Mesendoderm (in vitro differentiated cells): ENCODE data around the gene SERPING1.

Source experiments
- DNase-seq: peaks from one replicate; pipeline ENCODE4 v3.0.0; 2013
- H2AK5ac ChIP-seq: 2 replicates; pipeline ENCODE4 v1.6.1; 2013; ENCODE audit warnings: low read length, inconsistent platforms
- H2BK120ac ChIP-seq: 2 replicates; pipeline ENCODE4 v1.6.1; 2013; ENCODE audit warnings: low read depth, mild to moderate bottlenecking, low read length, moderate library complexity, mixed read lengths
- H2BK15ac ChIP-seq: replicated peaks from 2 replicates; pipeline ENCODE4 v1.6.1; 2013; ENCODE audit warnings: low read depth, mild to moderate bottlenecking, moderate library complexity
- H2BK5ac ChIP-seq: 2 replicates; pipeline ENCODE4 v1.6.1; 2013; ENCODE audit warnings: low read length, inconsistent platforms
- H3K18ac ChIP-seq: 2 replicates; pipeline ENCODE4 v1.6.1; 2013; ENCODE audit warnings: mild to moderate bottlenecking, low read length, mixed read lengths
- H3K23ac ChIP-seq: one replicate; pipeline ENCODE4 v1.6.1; 2013; ENCODE audit warnings: low read length
- H3K27ac ChIP-seq: 2 replicates; pipeline ENCODE4 v1.5.1; 2013; ENCODE audit warnings: low read depth, mild to moderate bottlenecking, inconsistent platforms, low read length, moderate library complexity
- H3K27me3 ChIP-seq: 2 replicates; pipeline ENCODE4 v1.6.1; 2013; ENCODE audit warnings: low read length, control low read depth, mild to moderate bottlenecking, inconsistent platforms; ENCODE audit not compliant: insufficient read depth, poor library complexity
- H3K36me3 ChIP-seq: 2 replicates; pipeline ENCODE4 v1.6.1; 2013; ENCODE audit warnings: low read length, inconsistent platforms; ENCODE audit not compliant: control insufficient read depth, insufficient read depth
- H3K4ac ChIP-seq: one replicate; pipeline ENCODE4 v1.6.1; 2013; ENCODE audit warnings: low read depth, mild to moderate bottlenecking, low read length, moderate library complexity
- H3K4me1 ChIP-seq: 2 replicates; pipeline ENCODE4 v1.6.1; 2013; ENCODE audit warnings: low read depth, low read length, inconsistent platforms; ENCODE audit not compliant: control insufficient read depth
- H3K4me2 ChIP-seq: 2 replicates; pipeline ENCODE4 v1.6.1; 2013; ENCODE audit warnings: low read length
- H3K4me3 ChIP-seq: 2 replicates; pipeline ENCODE4 v1.5.1; 2013; ENCODE audit warnings: mild to moderate bottlenecking, low read length
- H3K56ac ChIP-seq: one replicate; pipeline ENCODE4 v1.6.1; 2013; ENCODE audit warnings: low read length
- H3K79me1 ChIP-seq: 2 replicates; pipeline ENCODE4 v1.6.1; 2013; ENCODE audit warnings: low read length, inconsistent platforms
- H3K79me2 ChIP-seq: 2 replicates; pipeline ENCODE4 v1.6.1; 2013; ENCODE audit warnings: mild to moderate bottlenecking, low read length; ENCODE audit not compliant: control insufficient read depth, insufficient read depth
- H3K9ac ChIP-seq: 2 replicates; pipeline ENCODE4 v1.6.1; 2013; ENCODE audit warnings: low read length, inconsistent platforms
- H4K5ac ChIP-seq: one replicate; pipeline ENCODE4 v1.6.1; 2013; ENCODE audit warnings: low read length
- H4K8ac ChIP-seq: one replicate; pipeline ENCODE4 v1.6.1; 2013; ENCODE audit warnings: low read depth, mild to moderate bottlenecking, control low read depth, low read length, moderate library complexity
- WGBS: extraction: QIAGEN DNeasy Blood & Tissue Kit; methylation state at CpG from one replicate; pipeline ENCODE4 v1.1.7; 2013; ENCODE audit warnings: low lambda C conversion rate, missing lambda C conversion rate; ENCODE audit not compliant: insufficient coverage; ENCODE audit errors: extremely low coverage; 5-methylcytosine and 5-hydroxymethylcytosine counted together

The SERPING1 gene

GRCh38 chr11:57635246-57635645, 37.8 kb downstream of the SERPING1 start:
- Histone ChIP-seq H3K4me3 (no peak overlapping the region), H3K56ac (no peak overlapping the region), H3K4ac (no peak overlapping the region), H3K9ac (no peak overlapping the region), H3K4me2 (no peak overlapping the region), H3K27me3 (no peaks in the 10 kb centered on the region), H3K27ac (no peak overlapping the region), H2AK5ac (no peak overlapping the region), H2BK15ac (no peak overlapping the region), H3K79me2 (peaks cover 15% of the 10 kb centered on the region), H3K23ac (no peak overlapping the region), H4K8ac (no peak overlapping the region), H3K18ac (no peak overlapping the region), H3K36me3 (no peaks in the 10 kb centered on the region), H4K5ac (no peak overlapping the region), H3K79me1 (peaks cover 3% of the 10 kb centered on the region), H2BK5ac (no peak overlapping the region), H2BK120ac (no peak overlapping the region), H3K4me1 (peaks cover 5% of the 10 kb centered on the region)
- no CpG with 5 or more reads among the region's 8 CpGs for WGBS
- DNase-seq, result no peak

- H3K36me3 ChIP-seq, result peaks cover 2% of the 10 kb centered on the region
- peak overlapping the region; percentile 59 for H3K4me2 ChIP-seq
- peak overlapping the region; percentile 85 for H3K56ac ChIP-seq
- H4K5ac ChIP-seq, result peak overlapping the region; percentile 64
- H2BK120ac ChIP-seq, result no peak overlapping the region
- H3K23ac ChIP-seq, result peak overlapping the region; percentile 85
- peaks cover 33% of the 10 kb centered on the region for H3K79me2 ChIP-seq
- H4K8ac ChIP-seq, result peak overlapping the region; percentile 65
- H3K9ac ChIP-seq, result peak overlapping the region; percentile 78
- H3K79me1 ChIP-seq, result peaks cover 14% of the 10 kb centered on the region
- H3K4me3 ChIP-seq, result no peak overlapping the region
- no peak overlapping the region for H2BK15ac ChIP-seq
- H3K4me1 ChIP-seq, result peaks cover 17% of the 10 kb centered on the region
- no CpG with 5 or more reads among the region's 18 CpGs for WGBS
- H3K4ac ChIP-seq, result peak overlapping the region; percentile 85
- peak overlapping the region; percentile 72 for H3K27ac ChIP-seq
- peak overlapping the region; percentile 70 for H2BK5ac ChIP-seq
- peak; percentile 95 for DNase-seq
- peak overlapping the region; percentile 52 for H2AK5ac ChIP-seq
- peak overlapping the region; percentile 86 for H3K18ac ChIP-seq
- no peaks in the 10 kb centered on the region for H3K27me3 ChIP-seq
Measured at GRCh38 chr11:57637626-57638004, 40.1 kb downstream of the SERPING1 start.

- Histone ChIP-seq H3K27ac (peak overlapping the region; percentile 94), H2BK120ac (peak overlapping the region; percentile 93), H3K9ac (peak overlapping the region; percentile 87), H3K27me3 (no peaks in the 10 kb centered on the region), H3K79me2 (peaks cover 34% of the 10 kb centered on the region), H2BK15ac (no peak overlapping the region), H3K79me1 (peaks cover 15% of the 10 kb centered on the region), H3K23ac (peak overlapping the region; percentile 85), H3K4me3 (peak overlapping the region; percentile 68), H3K4me1 (peaks cover 18% of the 10 kb centered on the region), H3K4me2 (peak overlapping the region; percentile 59), H4K8ac (peak overlapping the region; percentile 65), H2AK5ac (no peak overlapping the region), H3K18ac (peak overlapping the region; percentile 99), H3K4ac (peak overlapping the region; percentile 100), H4K5ac (no peak overlapping the region), H3K56ac (peak overlapping the region; percentile 100), H2BK5ac (peak overlapping the region; percentile 70), H3K36me3 (peaks cover 2% of the 10 kb centered on the region)
- no CpG with 5 or more reads among the region's 47 CpGs for WGBS
- DNase-seq, result peak; percentile 99
Measured at GRCh38 chr11:57638005-57638781, 40.7 kb downstream of the SERPING1 start.

GRCh38 chr11:57638811-57639320, 41.4 kb downstream of the SERPING1 start:
- peak; percentile 45 for DNase-seq
- peak overlapping the region; percentile 51 for H3K4me2 ChIP-seq
- no peak overlapping the region for H4K5ac ChIP-seq
- WGBS, result no CpG with 5 or more reads among the region's 19 CpGs
- peak overlapping the region; percentile 100 for H3K4ac ChIP-seq
- peak overlapping the region; percentile 68 for H3K4me3 ChIP-seq
- H3K56ac ChIP-seq, result peak overlapping the region; percentile 100
- peak overlapping the region; percentile 94 for H3K27ac ChIP-seq
- H3K4me1 ChIP-seq, result peaks cover 21% of the 10 kb centered on the region
- H3K36me3 ChIP-seq, result peaks cover 2% of the 10 kb centered on the region
- no peaks in the 10 kb centered on the region for H3K27me3 ChIP-seq
- H3K23ac ChIP-seq, result peak overlapping the region; percentile 83
- H4K8ac ChIP-seq, result no peak overlapping the region
- peak overlapping the region; percentile 95 for H2AK5ac ChIP-seq
- no peak overlapping the region for H2BK15ac ChIP-seq
- peak overlapping the region; percentile 99 for H3K18ac ChIP-seq
- H3K79me1 ChIP-seq, result peaks cover 16% of the 10 kb centered on the region
- peak overlapping the region; percentile 69 for H2BK5ac ChIP-seq
- H2BK120ac ChIP-seq, result no peak overlapping the region
- H3K79me2 ChIP-seq, result peaks cover 34% of the 10 kb centered on the region
- peak overlapping the region; percentile 87 for H3K9ac ChIP-seq

- no peak overlapping the region for H2BK15ac ChIP-seq
- peak overlapping the region; percentile 83 for H3K23ac ChIP-seq
- peak overlapping the region; percentile 82 for H3K4me3 ChIP-seq
- H3K56ac ChIP-seq, result peak overlapping the region; percentile 100
- no peaks in the 10 kb centered on the region for H3K27me3 ChIP-seq
- H3K4ac ChIP-seq, result peak overlapping the region; percentile 100
- peak overlapping the region; percentile 48 for H2BK120ac ChIP-seq
- H3K18ac ChIP-seq, result peak overlapping the region; percentile 99
- no CpG with 5 or more reads among the region's 15 CpGs for WGBS
- no peak overlapping the region for H4K8ac ChIP-seq
- peak; percentile 100 for DNase-seq
- no peak overlapping the region for H2AK5ac ChIP-seq
- peaks cover 2% of the 10 kb centered on the region for H3K36me3 ChIP-seq
- peak overlapping the region; percentile 98 for H2BK5ac ChIP-seq
- H3K27ac ChIP-seq, result peak overlapping the region; percentile 99
- H4K5ac ChIP-seq, result no peak overlapping the region
- H3K9ac ChIP-seq, result peak overlapping the region; percentile 95
- peaks cover 34% of the 10 kb centered on the region for H3K79me2 ChIP-seq
- H3K4me2 ChIP-seq, result peak overlapping the region; percentile 88
- H3K4me1 ChIP-seq, result peaks cover 21% of the 10 kb centered on the region
- H3K79me1 ChIP-seq, result peaks cover 16% of the 10 kb centered on the region
Measured at GRCh38 chr11:57639321-57640067, 42.0 kb downstream of the SERPING1 start.
